ENCODE results near the gene MEA1.
A peak's percentile ranks its signal among the peaks of the same experiment; 100 is the strongest.

MEA1 gene

GRCh38 chr6:43053545-43054205 is 39.9 kb upstream of the MEA1 start, which contains the start of gene CUL7:
CUL7 (minus strand) TSS chr6:43053851; CDS start chr6:43052788, 1,063 bp downstream.
- H3K4me2 ChIP-seq (ENCODE audit: low read depth, low read length, poor library complexity, severe bottlenecking) = peak within 1 kb of the TSS; percentile 96
- H3K27me3 ChIP-seq (ENCODE audit: insufficient read depth, low read length, poor library complexity, severe bottlenecking) = no peaks in the 10 kb centered on the region
- peak within 1 kb of the TSS; percentile 90 for H3K4me3 ChIP-seq (ENCODE audit: low read length, poor library complexity, severe bottlenecking)
- no peaks in the 10 kb centered on the region for H4K20me1 ChIP-seq (ENCODE audit: insufficient read depth, low read length, poor library complexity, severe bottlenecking)
- peak within 1 kb of the TSS; percentile 70 for H2AFZ ChIP-seq (ENCODE audit: low read length)
- H3F3A ChIP-seq (ENCODE audit: low read depth) = no peaks in the 10 kb centered on the region
- peaks cover 3% of the 10 kb centered on the region; the same call in 1 of the 2 replicates for H3K36me3 ChIP-seq (ENCODE audit: insufficient read depth, low read length)
- peaks cover 49% of the 10 kb centered on the region for H3K4me1 ChIP-seq (ENCODE audit: insufficient read depth, low read length, poor library complexity, severe bottlenecking)
- no peaks in the 10 kb centered on the region for H3K9me3 ChIP-seq (ENCODE audit: insufficient read depth, low read depth, low read length)
- TF ChIP-seq EZH2phosphoT487 (IDR thresholded peaks at IDR 0.05; ENCODE audit: borderline replicate concordance) (no peak), CTCF (conservative IDR thresholded peaks at IDR 0.05; ENCODE audit: low read length) (no peak; the same call in 1 of the 2 replicates)
- peak within 1 kb of the TSS; percentile 96 for H3K9ac ChIP-seq (ENCODE audit: low read depth, low read length, poor library complexity, severe bottlenecking)
- H3K9me2 ChIP-seq (replicated peaks; ENCODE audit: low read depth, low read length) = no peaks in the 10 kb centered on the region
- H3K79me2 ChIP-seq (ENCODE audit: insufficient read depth, low read length) = peaks cover 46% of the 10 kb centered on the region

- no peaks in the 10 kb centered on the region for H3K9me3 ChIP-seq (ENCODE audit: insufficient read depth, low read depth, low read length)
- H2AFZ ChIP-seq (ENCODE audit: low read length) = peak overlapping the region; percentile 57
- H3K4me3 ChIP-seq (ENCODE audit: low read length, poor library complexity, severe bottlenecking) = peak overlapping the region; percentile 90
- peaks cover 3% of the 10 kb centered on the region; the same call in 1 of the 2 replicates for H3K36me3 ChIP-seq (ENCODE audit: insufficient read depth, low read length)
- no peaks in the 10 kb centered on the region for H3K27me3 ChIP-seq (ENCODE audit: insufficient read depth, low read length, poor library complexity, severe bottlenecking)
- peak overlapping the region; percentile 96 for H3K4me2 ChIP-seq (ENCODE audit: low read depth, low read length, poor library complexity, severe bottlenecking)
- H4K20me1 ChIP-seq (ENCODE audit: insufficient read depth, low read length, poor library complexity, severe bottlenecking) = no peaks in the 10 kb centered on the region
- no peaks in the 10 kb centered on the region for H3K9me2 ChIP-seq (replicated peaks; ENCODE audit: low read depth, low read length)
- H3K4me1 ChIP-seq (ENCODE audit: insufficient read depth, low read length, poor library complexity, severe bottlenecking) = peaks cover 42% of the 10 kb centered on the region
- H3K9ac ChIP-seq (ENCODE audit: low read depth, low read length, poor library complexity, severe bottlenecking) = peak overlapping the region; percentile 96
- peaks cover 39% of the 10 kb centered on the region for H3K79me2 ChIP-seq (ENCODE audit: insufficient read depth, low read length)
- TF ChIP-seq CTCF (conservative IDR thresholded peaks at IDR 0.05; ENCODE audit: low read length) (no peak), EZH2phosphoT487 (IDR thresholded peaks at IDR 0.05; ENCODE audit: borderline replicate concordance) (no peak)
- no peaks in the 10 kb centered on the region for H3F3A ChIP-seq (ENCODE audit: low read depth)
Measured at GRCh38 chr6:43052842-43053544, 39.2 kb upstream of the MEA1 start.

GRCh38 chr6:43052225-43052841 is 38.6 kb upstream of the MEA1 start:
- peaks cover 3% of the 10 kb centered on the region; the same call in 1 of the 2 replicates for H3K36me3 ChIP-seq (ENCODE audit: insufficient read depth, low read length)

More at GRCh38 chr6:43052225-43052841, 38.6 kb upstream of the MEA1 start:
- peaks cover 32% of the 10 kb centered on the region for H3K79me2 ChIP-seq (ENCODE audit: insufficient read depth, low read length)
- no peak for TF ChIP-seq CTCF (conservative IDR thresholded peaks at IDR 0.05; ENCODE audit: low read length)
- TF ChIP-seq EZH2phosphoT487 (IDR thresholded peaks at IDR 0.05; ENCODE audit: borderline replicate concordance) = no peak
- H3K9me2 ChIP-seq (replicated peaks; ENCODE audit: low read depth, low read length) = no peaks in the 10 kb centered on the region
- no peaks in the 10 kb centered on the region for H3K9me3 ChIP-seq (ENCODE audit: insufficient read depth, low read depth, low read length)
- no peaks in the 10 kb centered on the region for H3K27me3 ChIP-seq (ENCODE audit: insufficient read depth, low read length, poor library complexity, severe bottlenecking)
- peak overlapping the region; percentile 96 for H3K9ac ChIP-seq (ENCODE audit: low read depth, low read length, poor library complexity, severe bottlenecking)
- H3K4me1 ChIP-seq (ENCODE audit: insufficient read depth, low read length, poor library complexity, severe bottlenecking) = peaks cover 39% of the 10 kb centered on the region
- H3K4me3 ChIP-seq (ENCODE audit: low read length, poor library complexity, severe bottlenecking) = peak overlapping the region; percentile 90
- no peaks in the 10 kb centered on the region for H4K20me1 ChIP-seq (ENCODE audit: insufficient read depth, low read length, poor library complexity, severe bottlenecking)
- peak overlapping the region; percentile 96 for H3K4me2 ChIP-seq (ENCODE audit: low read depth, low read length, poor library complexity, severe bottlenecking)
- H3F3A ChIP-seq (ENCODE audit: low read depth) = no peaks in the 10 kb centered on the region
- H2AFZ ChIP-seq (ENCODE audit: low read length) = no peak overlapping the region
